NCI-H2107 treated with DMSO at 0.1 percent for 48 hours (cell line): ENCODE data around the gene TRAPPC3L.

Experiments used
- DNase-seq: peaks from one replicate; lab custom pipeline; 2025; ENCODE audit not compliant: unreplicated experiment; lab: John Stamatoyannopoulos, UW

The TRAPPC3L gene

DNA sequence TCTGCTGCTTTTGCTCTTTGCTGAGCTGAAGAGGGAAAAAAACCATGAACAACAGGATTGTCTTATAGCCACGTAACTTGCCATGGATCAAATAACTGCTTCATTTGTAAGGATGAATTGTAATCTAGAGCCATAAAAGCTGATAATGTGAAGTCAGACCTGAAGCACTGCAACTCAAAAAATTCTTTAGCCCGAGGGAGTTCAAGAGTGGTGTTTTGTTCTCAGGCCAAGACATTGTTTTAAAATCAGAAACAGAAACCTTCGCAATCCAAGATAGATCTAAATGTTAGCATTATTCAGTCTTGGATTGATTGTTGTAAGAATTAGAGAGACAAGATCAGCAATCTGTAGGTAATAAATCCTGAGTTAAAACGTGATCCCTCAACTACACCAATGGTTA, at the start of gene TRAPPC3L:
Gene TRAPPC3L, minus strand, starts transcription at position 34 of the 400 bp plus-strand sequence. CDS start 170 bp downstream, outside the sequence.
- no peak for DNase-seq

DNA sequence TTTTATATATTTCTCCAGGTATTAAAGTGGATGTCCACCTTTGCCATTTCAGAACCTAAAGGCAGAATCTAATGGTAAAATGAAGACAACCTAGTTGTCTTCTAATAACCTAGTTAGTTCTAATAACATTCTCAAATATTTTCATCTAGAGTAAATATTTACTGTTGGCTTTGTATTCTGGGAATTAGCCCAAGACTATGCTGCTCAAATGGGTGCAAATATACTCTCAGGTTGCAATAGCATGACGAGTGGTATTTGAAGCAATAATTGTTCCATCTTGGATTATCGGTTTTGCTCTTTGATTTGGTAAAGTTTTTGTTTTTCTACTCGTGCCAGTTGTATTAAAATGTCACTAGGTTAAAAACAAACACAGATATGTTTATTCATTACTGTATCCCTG, 49.8 kb upstream of the TRAPPC3L start:
- DNase-seq: no peak

- no peak for DNase-seq
Observed at GRCh38 chr6:116586738-116587137, 41.3 kb upstream of the TRAPPC3L start.

DNA sequence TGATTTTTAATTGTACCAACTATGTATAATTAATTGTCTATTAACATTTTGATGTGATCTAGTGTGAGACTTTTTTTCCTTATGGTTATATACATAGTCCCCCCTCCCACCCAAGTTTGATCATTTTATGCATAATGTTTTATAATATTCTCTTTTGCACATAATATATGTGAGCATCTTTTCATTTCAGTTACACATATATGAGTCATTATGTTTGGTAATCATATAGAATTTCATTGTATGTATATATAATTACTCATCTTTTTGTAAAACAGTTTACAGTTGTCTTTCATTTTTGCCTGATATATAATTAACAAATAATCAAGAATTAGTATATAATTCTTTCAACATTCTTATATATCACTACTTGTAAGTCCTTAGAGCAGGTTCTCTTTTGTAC, 40.8 kb upstream of the TRAPPC3L start:
- no peak for DNase-seq

- DNase-seq: no peak
Observed at GRCh38 chr6:116580198-116580597, 34.7 kb upstream of the TRAPPC3L start.

GRCh38 chr6:116579143-116579542, 33.7 kb upstream of the TRAPPC3L start:
- no peak for DNase-seq

DNA sequence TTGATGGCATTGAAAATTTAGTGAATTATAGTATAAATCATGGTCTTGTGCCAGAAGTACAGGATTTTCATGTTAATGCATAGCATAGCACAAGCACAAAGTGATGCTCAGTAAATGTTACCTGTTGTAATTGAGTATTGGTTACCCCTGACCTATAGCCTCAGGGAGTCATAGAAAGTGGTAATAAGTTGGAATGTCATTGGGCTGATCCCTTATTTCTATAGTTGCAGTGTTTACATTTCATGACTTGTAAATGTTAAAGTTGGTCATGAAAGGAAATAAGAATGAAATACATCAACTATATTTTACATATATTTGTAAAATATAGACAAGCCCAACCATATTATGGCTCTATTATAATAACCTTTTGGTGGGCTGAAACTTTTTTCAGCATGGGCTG, 32.9 kb upstream of the TRAPPC3L start:
- no peak for DNase-seq

DNA sequence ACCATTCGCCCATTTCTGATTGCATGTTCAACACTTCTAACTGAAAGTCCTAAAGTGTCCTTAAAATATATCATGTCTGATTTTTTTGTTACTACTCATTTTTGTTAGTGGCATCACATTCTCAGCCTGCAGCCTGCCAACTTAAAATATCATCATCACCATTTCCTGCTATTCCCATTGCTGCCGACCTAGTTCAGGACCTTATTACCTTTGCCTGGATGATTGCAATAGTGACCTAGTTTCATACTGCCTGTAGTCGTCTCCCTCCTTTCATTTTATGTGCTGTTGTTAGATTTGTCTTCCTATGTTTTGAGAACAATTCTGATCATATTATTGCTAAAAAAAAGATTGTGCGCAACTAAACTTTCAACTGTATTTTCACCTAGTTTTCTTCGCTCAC, 32.0 kb upstream of the TRAPPC3L start:
- no peak for DNase-seq

DNA sequence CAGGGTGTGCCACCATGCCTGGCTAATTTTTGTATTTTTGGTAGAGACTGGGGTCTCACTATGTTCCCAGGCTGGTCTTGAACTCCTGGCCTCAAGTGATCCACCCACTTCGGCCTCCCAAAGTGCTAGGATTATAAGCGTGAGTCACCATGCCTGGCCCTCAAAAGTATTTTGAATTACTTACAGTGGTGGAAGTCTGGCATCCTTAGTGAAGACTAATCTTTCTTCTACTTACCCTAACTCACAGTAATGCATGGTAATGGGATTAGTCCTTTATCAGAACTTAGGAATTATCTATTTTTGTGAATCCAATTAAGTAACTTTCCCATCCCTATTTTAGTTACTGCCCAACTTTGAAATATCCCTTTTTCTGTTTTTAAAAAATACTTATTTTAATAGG, 29.7 kb upstream of the TRAPPC3L start:
- no peak for DNase-seq

DNA sequence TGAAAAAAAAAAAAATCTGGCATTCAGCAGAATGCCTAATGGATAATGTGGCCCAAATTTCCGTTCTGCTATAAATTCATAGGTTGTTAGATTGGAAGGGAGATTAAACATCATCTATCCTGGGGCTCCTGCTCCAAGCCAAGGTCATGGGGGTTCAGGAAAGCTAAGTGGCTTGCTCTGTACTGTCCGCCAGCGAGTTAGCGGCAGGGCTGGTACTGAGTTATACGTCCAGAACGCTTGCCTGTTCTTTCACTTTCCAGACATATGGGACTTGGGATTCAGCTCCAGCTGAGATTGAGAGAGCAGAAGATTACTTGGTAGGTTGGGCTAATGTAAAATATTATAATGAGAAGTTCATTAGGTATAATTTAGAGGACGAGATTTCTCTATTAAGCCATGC, 26.7 kb upstream of the TRAPPC3L start:
- DNase-seq: no peak

DNA sequence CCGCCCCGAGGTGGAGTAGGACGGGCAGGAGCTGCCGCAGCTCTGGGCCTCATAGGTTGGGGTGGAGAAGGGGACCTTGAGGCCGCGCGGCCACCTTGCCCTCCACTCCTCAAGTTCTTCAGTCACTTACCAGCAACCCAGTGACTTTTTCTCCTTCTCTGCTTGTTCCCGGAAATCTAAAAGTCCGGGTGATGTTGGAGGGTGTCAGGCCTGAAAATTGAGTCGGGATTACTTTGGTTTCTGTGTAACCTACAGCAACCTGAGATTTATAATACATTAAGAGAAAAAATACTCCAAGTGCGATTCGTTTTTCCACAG, 26.2 kb upstream of the TRAPPC3L start:
- no peak for DNase-seq

DNA sequence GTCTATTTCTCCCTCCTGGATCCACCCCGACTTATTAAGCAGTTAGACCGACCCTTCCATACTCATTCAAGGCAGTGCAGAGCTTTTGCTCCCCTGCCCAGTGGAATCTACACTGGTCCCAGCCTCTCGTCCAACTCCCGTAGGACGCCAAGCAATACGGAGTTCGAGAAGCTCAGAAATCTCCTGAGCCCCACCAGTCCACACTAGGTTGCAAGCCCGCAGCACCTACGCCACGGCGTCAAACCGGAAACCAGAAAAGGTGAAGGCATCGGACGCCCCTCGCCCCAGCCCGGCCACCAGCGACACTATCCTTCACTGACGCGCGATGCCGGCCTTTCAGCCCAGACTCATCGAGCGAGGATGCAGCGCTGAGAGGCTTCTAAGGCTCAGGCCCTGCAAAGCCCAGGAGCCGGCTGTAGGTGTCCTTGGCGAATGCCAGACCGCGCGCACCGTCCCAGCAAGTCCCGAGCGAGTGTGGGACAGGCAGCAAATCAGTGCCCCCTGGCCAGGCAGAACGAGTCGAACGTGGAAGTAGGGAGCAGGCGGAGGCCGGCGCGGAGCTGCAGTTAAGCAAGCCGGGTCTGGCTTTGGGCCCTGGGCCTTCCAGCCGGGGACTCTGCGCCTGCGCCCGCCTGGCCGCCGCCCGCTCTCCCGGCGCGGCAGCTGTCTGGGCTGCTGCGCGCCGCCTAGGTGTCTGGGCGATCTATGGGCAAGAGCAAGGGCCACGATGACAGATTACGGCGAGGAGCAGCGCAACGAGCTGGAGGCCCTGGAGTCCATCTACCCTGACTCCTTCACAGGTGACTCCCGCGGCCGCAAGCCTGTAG, 25.6 kb upstream of the TRAPPC3L start, which contains the start of gene RWDD1:
Gene RWDD1, plus strand, starts transcription at position 649 of the 827 bp plus-strand sequence. Its CDS starts 79 bp downstream, at position 728.
- DNase-seq: peak; percentile 95

DNA sequence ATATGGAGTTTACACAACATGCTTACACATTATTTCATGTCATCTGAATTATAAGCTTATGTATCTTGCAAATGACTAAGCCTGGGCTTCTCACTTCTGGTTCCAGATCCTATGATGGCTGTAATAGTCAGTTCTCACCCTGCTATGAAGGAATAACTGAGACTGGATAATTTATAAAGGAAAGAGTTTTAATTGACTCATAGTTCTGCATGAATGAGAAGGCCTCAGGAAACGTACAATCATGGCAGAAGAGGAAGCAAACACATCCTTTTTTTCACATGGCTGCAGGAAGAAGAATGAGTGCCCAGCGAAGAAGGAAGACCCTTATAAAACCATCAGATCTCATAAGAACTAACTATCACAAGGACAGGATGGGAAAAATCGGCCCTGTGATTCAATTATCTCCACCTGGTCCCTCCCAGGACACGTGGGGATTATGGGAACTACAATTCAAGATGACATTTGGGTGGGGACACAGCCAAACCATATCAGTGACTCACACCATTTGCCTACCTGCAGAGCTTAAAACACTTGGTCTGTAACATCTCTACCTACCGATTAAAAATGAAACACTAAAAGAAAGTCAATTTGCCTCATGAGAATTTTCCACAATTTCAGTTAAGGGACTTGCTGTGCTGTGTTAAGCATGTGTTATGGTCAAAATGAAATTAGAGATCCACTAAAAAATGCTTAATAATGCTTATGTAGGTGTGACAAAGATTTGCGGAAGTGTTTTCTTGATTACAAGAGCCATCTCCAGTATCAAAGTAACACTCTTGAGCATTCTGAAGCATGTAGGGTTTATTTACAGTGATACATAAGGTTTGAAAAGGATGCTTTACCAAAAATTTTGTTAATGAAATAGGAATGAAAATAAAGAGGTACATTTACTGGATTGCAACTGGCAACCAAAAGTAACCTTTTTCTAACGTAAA, 23.6 kb upstream of the TRAPPC3L start:
- no peak for DNase-seq

DNA sequence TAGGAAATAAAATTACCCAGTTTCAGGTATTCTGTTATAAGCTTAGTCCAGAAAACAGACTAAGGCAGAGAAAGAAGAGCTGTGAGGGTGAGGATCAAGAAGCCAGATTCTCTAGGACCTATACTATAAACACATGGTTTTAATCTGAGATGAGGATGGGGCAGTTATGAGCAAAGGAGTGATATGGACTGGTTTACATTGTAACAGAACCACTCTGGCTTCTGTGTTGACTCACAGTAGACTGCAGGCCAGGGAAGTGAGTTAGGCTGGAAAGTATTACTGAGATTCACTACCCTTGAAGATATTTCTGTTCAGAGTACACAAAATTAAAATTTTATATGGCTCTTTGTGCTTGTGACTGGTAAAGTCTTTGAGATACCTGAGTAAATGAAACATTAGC, 22.6 kb upstream of the TRAPPC3L start:
- no peak for DNase-seq

GRCh38 chr6:116564921-116565872, 19.7 kb upstream of the TRAPPC3L start:
- DNase-seq: no peak

GRCh38 chr6:116564311-116564710, 18.8 kb upstream of the TRAPPC3L start:
- DNase-seq: no peak

DNA sequence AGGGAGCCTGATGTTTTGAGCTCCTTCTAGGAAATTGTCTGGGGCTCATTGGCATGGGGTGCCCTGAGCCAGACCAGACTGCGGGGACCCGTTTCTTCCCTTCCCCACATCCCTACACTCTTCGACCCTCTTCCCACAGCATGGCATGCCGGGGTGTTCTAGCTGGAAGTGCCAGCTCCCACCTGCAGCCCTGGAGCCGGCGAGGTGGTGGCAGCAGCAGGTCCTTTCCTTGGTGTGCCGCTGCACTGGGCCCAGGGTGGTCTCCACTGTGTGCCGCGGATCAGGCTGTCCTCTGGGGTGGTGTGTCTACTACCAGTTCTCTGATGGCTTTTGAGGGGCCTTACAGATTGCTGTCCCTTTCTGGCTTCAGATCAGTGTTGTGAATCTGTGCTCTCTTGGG, 18.3 kb upstream of the TRAPPC3L start:
- DNase-seq: no peak

GRCh38 chr6:116562614-116563013, 17.1 kb upstream of the TRAPPC3L start:
- no peak for DNase-seq

GRCh38 chr6:116562019-116562403, 16.5 kb upstream of the TRAPPC3L start:
- no peak for DNase-seq

DNA sequence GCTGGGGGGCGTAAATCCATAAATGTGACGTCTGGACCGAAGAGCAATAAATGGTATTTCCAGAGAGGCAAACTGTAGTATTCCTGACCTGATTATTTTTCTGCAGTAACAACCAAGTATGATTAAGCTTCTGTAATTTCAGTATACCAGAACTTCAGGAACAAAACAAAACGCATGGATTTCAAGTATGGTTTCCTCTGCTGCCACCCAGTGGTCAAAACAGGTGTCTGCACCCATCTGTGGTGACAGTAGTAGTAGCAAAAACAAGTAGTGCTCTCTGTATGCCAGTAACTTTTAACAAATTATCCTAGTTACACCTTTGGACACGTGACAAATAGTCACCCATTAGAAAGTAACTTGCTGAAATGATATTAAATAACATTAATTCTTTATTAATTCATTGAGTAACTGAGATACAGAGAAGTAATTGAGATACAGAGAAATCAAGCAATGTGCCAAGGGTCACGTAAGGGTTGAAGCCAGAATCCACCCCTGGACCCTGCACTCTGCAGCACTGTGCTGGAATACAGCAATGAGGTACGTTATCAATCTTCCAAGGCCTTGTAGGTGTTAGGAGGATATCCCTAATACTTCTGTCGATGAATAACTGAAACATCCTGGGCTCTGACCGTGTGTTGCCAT, 16.0 kb upstream of the TRAPPC3L start:
- DNase-seq: peak; percentile 42
